Measurements from ENCODE around the gene SHROOM3. TPM values are rescaled to one million over a fixed set of nuclear protein-coding genes. Genes with fewer than 3 reads are reported as not detected.

Gene SHROOM3
- total and polyA plus RNA-seq, 2 of the 13 experiments (the other 11 are each of a cell fraction or from before 2014, with no cell fraction given), result 0.01 TPM; not detected in 1

GRCh38 chr4:76531597-76531996 is 96.6 kb downstream of the SHROOM3 start (continued):
- TF ChIP-seq PATZ1 (CRISPR knock-in tag; IDR thresholded peaks at IDR 0.05) (no peak), MAZ (IDR thresholded peaks at IDR 0.05; ENCODE audit: borderline replicate concordance, low read depth, low read length) (no peak), MAZ (CRISPR knock-in tag; IDR thresholded peaks at IDR 0.05; ENCODE audit: low read depth) (no peak), ELF4 (CRISPR knock-in tag; IDR thresholded peaks at IDR 0.05; ENCODE audit: borderline replicate concordance) (no peak), THYN1 (CRISPR knock-in tag; IDR thresholded peaks at IDR 0.05; ENCODE audit: borderline replicate concordance, low read depth) (no peak), ZNF558 (CRISPR knock-in tag; IDR thresholded peaks at IDR 0.05; ENCODE audit: borderline replicate concordance) (no peak), HCFC1 (IDR thresholded peaks at IDR 0.05; ENCODE audit: low read depth, low read length) (no peak), ZFP36L2 (CRISPR knock-in tag; IDR thresholded peaks at IDR 0.05) (no peak), MAFG (CRISPR knock-in tag; IDR thresholded peaks at IDR 0.05) (no peak), KIAA2018 (CRISPR knock-in tag; IDR thresholded peaks at IDR 0.05; ENCODE audit: borderline replicate concordance) (no peak)

Measured in HepG2 (cell line).